ENCODE measurements around the gene COX15. TPM values are rescaled to one million over a fixed set of nuclear protein-coding genes. Genes with fewer than 3 reads are reported as not detected.

COX15 gene
- total RNA-seq, 1 donor from 2014 or later, result 41.5 TPM

DNA sequence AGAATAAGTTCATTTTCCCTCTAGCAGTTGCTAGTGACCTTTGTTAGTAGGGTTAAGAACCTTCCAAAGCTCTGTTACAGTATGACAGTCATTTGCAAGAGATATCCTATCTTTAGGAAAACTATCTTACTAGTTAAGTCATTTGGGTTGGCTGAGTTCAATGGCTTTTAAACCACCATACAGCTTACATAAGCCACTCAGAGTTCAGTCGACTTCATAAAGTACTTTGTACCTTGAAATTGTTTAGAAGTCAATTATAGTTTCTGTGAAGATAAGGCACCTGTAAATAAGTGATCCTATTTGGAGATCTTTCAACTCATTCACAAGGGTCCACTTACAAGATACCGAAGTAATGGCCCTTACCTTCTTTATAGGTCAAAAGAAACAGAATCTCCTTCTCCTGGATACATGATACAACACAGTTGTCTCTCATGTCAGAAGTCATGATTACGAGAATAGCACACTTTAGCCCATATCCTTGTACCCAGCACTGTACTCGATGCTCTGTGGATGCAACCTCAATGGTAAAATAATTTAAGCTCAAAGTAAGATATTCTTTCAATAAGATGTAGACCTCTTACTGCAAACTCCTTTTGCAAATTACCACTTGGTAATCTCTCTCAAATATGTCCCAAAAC lies 38.6 kb upstream of the COX15 start:
- no peaks in the 10 kb centered on the region for H3K36me3 Mint-ChIP-seq (ENCODE audit: unreplicated experiment)
- no peaks in the 10 kb centered on the region for H3K4me1 Mint-ChIP-seq (ENCODE audit: low read depth, unreplicated experiment)
- TF ChIP-seq, protein P1, sequence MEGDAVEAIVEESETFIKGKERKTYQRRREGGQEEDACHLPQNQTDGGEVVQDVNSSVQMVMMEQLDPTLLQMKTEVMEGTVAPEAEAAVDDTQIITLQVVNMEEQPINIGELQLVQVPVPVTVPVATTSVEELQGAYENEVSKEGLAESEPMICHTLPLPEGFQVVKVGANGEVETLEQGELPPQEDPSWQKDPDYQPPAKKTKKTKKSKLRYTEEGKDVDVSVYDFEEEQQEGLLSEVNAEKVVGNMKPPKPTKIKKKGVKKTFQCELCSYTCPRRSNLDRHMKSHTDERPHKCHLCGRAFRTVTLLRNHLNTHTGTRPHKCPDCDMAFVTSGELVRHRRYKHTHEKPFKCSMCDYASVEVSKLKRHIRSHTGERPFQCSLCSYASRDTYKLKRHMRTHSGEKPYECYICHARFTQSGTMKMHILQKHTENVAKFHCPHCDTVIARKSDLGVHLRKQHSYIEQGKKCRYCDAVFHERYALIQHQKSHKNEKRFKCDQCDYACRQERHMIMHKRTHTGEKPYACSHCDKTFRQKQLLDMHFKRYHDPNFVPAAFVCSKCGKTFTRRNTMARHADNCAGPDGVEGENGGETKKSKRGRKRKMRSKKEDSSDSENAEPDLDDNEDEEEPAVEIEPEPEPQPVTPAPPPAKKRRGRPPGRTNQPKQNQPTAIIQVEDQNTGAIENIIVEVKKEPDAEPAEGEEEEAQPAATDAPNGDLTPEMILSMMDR (IDR thresholded peaks at IDR 0.05; ENCODE audit: partially characterized antibody, unreplicated experiment), result no peak
- H3K4me3 Mint-ChIP-seq (ENCODE audit: unreplicated experiment), result no peak overlapping the region
- H3K27me3 Mint-ChIP-seq (ENCODE audit: unreplicated experiment), result no peaks in the 10 kb centered on the region
- H3K27ac Mint-ChIP-seq (ENCODE audit: unreplicated experiment), result no peak overlapping the region
- no peaks in the 10 kb centered on the region for H3K9me3 Mint-ChIP-seq (ENCODE audit: unreplicated experiment)
- DNase-seq, result no peak

DNA sequence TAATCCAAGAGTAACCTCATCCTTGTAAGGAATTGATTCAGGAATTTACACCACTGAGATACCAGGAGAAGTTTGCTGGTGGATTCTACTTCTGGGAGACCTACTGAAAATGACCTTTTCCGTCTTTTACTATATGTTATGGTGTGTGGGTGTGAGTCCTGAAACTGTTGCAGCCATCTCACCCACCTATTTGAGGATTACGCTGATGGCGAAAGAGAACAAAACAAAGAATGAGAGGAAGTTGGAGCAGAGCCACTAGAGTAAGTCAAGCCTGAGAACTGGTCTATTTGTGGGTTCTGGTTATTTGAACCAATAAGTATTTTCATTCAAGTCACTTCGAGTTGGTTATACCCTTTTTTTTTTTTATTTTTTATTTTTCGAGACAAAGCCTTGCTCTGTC lies 37.8 kb upstream of the COX15 start:
- TF ChIP-seq, protein P1 (IDR thresholded peaks at IDR 0.05; ENCODE audit: partially characterized antibody, unreplicated experiment), result no peak
- DNase-seq, result no peak
- no peaks in the 10 kb centered on the region for H3K36me3 Mint-ChIP-seq (ENCODE audit: unreplicated experiment)
- no peaks in the 10 kb centered on the region for H3K9me3 Mint-ChIP-seq (ENCODE audit: unreplicated experiment)
- H3K27ac Mint-ChIP-seq (ENCODE audit: unreplicated experiment), result no peak overlapping the region
- H3K4me1 Mint-ChIP-seq (ENCODE audit: low read depth, unreplicated experiment), result no peaks in the 10 kb centered on the region
- no peak overlapping the region for H3K4me3 Mint-ChIP-seq (ENCODE audit: unreplicated experiment)
- H3K27me3 Mint-ChIP-seq (ENCODE audit: unreplicated experiment), result no peaks in the 10 kb centered on the region

DNA sequence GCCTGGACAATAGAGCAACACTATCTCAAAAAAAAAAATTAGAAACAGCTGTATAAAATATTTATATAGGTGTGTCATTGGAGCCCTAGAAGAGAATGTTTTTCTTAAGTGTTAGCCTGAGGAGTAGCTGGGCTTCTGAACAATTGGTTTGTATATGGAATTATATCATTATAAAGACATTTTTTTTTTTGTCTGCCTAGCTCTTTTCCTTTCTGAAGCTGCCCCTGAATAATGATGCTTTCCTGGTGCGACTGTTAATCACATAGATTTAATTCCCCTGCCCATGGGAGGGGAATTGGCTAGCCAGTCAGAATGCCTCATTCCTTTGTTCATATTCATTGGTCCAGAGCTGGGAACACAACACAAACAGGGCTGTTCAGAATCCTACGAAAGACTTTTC lies 36.6 kb upstream of the COX15 start:
- H3K27ac Mint-ChIP-seq (ENCODE audit: unreplicated experiment), result no peak overlapping the region
- no peak overlapping the region for H3K4me3 Mint-ChIP-seq (ENCODE audit: unreplicated experiment)
- no peaks in the 10 kb centered on the region for H3K4me1 Mint-ChIP-seq (ENCODE audit: low read depth, unreplicated experiment)
- H3K36me3 Mint-ChIP-seq (ENCODE audit: unreplicated experiment), result no peaks in the 10 kb centered on the region
- H3K9me3 Mint-ChIP-seq (ENCODE audit: unreplicated experiment), result no peaks in the 10 kb centered on the region
- no peak for DNase-seq
- H3K27me3 Mint-ChIP-seq (ENCODE audit: unreplicated experiment), result no peaks in the 10 kb centered on the region
- TF ChIP-seq, protein P1 (IDR thresholded peaks at IDR 0.05; ENCODE audit: partially characterized antibody, unreplicated experiment), result no peak

DNA sequence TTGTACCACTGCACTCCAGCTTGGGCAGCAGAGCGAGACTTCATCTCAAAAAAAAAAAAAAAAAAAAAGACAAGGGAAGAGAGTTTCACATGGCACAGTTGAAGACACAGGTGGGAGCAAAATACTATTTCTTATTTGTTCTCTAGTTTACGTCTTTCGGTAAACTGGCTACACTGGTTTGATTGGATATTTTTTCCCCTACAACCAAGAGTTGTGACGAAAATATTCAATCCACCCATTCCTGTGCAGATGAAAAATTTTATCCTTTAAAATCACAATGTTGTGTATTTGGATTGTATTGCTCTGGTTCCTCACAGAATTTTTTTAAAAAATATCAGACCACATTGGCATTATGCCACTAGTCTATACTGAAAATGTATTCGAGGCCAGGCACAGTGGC lies 36.0 kb upstream of the COX15 start:
- Mint-ChIP-seq H3K9me3 (ENCODE audit: unreplicated experiment) (no peaks in the 10 kb centered on the region), H3K27me3 (ENCODE audit: unreplicated experiment) (no peaks in the 10 kb centered on the region), H3K4me3 (ENCODE audit: unreplicated experiment) (no peak overlapping the region), H3K4me1 (ENCODE audit: low read depth, unreplicated experiment) (no peaks in the 10 kb centered on the region), H3K36me3 (ENCODE audit: unreplicated experiment) (no peaks in the 10 kb centered on the region), H3K27ac (ENCODE audit: unreplicated experiment) (no peak overlapping the region)
- TF ChIP-seq, protein P1 (IDR thresholded peaks at IDR 0.05; ENCODE audit: partially characterized antibody, unreplicated experiment), result no peak
- DNase-seq, result no peak

DNA sequence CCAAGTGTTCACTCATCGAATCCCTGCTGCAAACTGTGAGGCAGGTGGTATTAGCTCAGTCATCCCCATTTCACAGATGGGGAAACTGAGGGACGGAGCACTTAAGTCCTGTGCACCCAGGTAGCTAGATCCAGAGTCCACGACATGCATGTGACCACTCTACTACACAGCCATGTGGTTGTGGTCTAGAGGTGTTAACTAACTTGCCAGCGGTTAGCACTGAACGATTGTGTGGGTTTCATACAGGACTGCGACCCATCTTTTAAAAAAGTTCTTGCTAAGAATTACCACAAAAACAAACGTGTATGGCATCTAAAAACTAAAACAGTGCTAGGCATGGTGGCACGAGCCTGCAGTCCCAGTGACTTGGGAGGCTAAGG lies 34.4 kb upstream of the COX15 start:
- no peaks in the 10 kb centered on the region for H3K36me3 Mint-ChIP-seq (ENCODE audit: unreplicated experiment)
- H3K4me1 Mint-ChIP-seq (ENCODE audit: low read depth, unreplicated experiment), result no peaks in the 10 kb centered on the region
- no peak overlapping the region for H3K4me3 Mint-ChIP-seq (ENCODE audit: unreplicated experiment)
- no peaks in the 10 kb centered on the region for H3K27me3 Mint-ChIP-seq (ENCODE audit: unreplicated experiment)
- H3K27ac Mint-ChIP-seq (ENCODE audit: unreplicated experiment), result no peak overlapping the region
- no peak for DNase-seq
- TF ChIP-seq, protein P1 (IDR thresholded peaks at IDR 0.05; ENCODE audit: partially characterized antibody, unreplicated experiment), result no peak
- H3K9me3 Mint-ChIP-seq (ENCODE audit: unreplicated experiment), result no peaks in the 10 kb centered on the region
